Activated B cell treated with CpG ODN at 0.5 μM for 24 hours (primary cell): ENCODE results near the gene DOCK1. TPM values are rescaled to one million over a fixed set of nuclear protein-coding genes. Genes with fewer than 3 reads are reported as not detected.

Source experiments
- ATAC-seq: fragments of 200-7000 bp; cut with Tn5 transposase; one replicate; pipeline ENCODE4 v1.10.0; 2021; ENCODE audit warnings: low read depth, mild to moderate bottlenecking, moderate library complexity
- CTCF ChIA-PET: fragments of 350-600 bp; sonication (Branson Sonifier 250); formaldehyde crosslinking; loops from one replicate; lab custom pipeline; 2021; ENCODE audit warnings: antibody characterized with exemption; lab: Charles Lee
- POLR2A ChIA-PET: fragments of 350-600 bp; sonication (Branson Sonifier 250); formaldehyde crosslinking; loops from one replicate; lab custom pipeline; 2021; ENCODE audit warnings: antibody characterized with exemption; lab: Charles Lee
- DNase-seq: peaks from one replicate; pipeline ENCODE4 v3.0.0; 2022
- H3K27ac Mint-ChIP-seq: one replicate; pipeline ENCODE4 v1.8.0; 2020; ENCODE audit warnings: mixed read lengths
- H3K27me3 Mint-ChIP-seq: one replicate; pipeline ENCODE4 v1.8.0; 2021; ENCODE audit warnings: mixed read lengths
- H3K36me3 Mint-ChIP-seq: one replicate; pipeline ENCODE4 v1.8.0; 2021; ENCODE audit warnings: low read depth, mixed read lengths
- H3K4me1 Mint-ChIP-seq: one replicate; pipeline ENCODE4 v1.8.0; 2021; ENCODE audit warnings: mixed read lengths
- H3K4me3 Mint-ChIP-seq: one replicate; pipeline ENCODE4 v1.8.0; 2020; ENCODE audit warnings: mild to moderate bottlenecking, mixed read lengths
- H3K9me3 Mint-ChIP-seq: one replicate; pipeline ENCODE4 v1.8.0; 2020; ENCODE audit warnings: mixed read lengths
- CTCF ChIP-seq: fragments of 200-600 bp; IDR thresholded peaks from one replicate; pipeline ENCODE4 v1.8.0; 2022; ENCODE audit warnings: antibody characterized with exemption, mild to moderate bottlenecking
- intact Hi-C: fragments of 100-400 bp; cut with micrococcal nuclease; formaldehyde crosslinking; loops from one replicate; pipeline ENCODE4 v1.15.1; 2024
- total RNA-seq: library from RNA; stranded (reverse); gene quantifications from 2 replicates; pipeline ENCODE4 v1.2.3, GENCODE V29; 2022

DOCK1 gene
- total RNA-seq, 1 donor from 2014 or later: not detected

DNA sequence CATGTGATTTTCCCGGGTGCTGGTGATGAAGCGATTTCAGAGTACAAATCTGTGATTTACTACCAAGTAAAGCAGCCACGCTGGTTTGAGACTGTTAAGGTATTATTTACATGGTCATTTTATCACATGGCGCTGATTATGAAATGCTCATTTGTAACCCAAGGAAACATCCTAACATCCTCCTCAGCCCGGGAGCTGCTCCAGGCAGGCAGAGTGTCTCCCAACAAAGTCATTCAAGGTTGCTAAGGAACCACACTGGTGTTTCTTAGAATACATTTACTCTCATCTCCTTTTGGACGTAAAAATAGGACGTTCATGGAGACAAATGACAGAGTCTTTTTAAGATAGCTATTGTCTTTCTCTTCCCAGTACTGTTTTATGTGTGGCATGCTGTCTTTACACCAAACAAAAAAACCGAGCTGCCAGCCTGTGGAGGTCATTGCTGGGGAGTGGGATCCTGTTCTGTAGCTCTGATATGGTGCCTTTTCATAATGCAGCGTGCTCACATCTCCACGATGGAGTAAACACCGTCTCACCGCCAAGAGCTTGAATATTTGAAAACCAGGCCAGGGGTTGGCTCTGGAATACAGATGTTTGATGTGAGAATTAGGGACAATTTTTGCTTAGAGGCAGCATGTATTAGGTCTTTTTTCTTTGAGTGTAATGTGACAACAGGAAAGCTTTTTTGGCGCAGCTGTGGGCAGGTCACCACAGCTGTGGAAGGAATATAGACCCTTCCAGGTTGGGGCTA, 119.6 kb downstream of the DOCK1 start:
- no peaks in the 10 kb centered on the region for H3K27me3 Mint-ChIP-seq
- H3K4me1 Mint-ChIP-seq: no peaks in the 10 kb centered on the region
- DNase-seq: no peak
- POLR2A ChIA-PET: no interaction called here
- no peak overlapping the region for H3K27ac Mint-ChIP-seq
- intact Hi-C loops: no loop called here
- CTCF ChIA-PET: no interaction called here
- no peak overlapping the region for H3K4me3 Mint-ChIP-seq
- no peaks in the 10 kb centered on the region for H3K9me3 Mint-ChIP-seq
- ATAC-seq: no peak
- TF ChIP-seq CTCF: no peak
- no peaks in the 10 kb centered on the region for H3K36me3 Mint-ChIP-seq

DNA sequence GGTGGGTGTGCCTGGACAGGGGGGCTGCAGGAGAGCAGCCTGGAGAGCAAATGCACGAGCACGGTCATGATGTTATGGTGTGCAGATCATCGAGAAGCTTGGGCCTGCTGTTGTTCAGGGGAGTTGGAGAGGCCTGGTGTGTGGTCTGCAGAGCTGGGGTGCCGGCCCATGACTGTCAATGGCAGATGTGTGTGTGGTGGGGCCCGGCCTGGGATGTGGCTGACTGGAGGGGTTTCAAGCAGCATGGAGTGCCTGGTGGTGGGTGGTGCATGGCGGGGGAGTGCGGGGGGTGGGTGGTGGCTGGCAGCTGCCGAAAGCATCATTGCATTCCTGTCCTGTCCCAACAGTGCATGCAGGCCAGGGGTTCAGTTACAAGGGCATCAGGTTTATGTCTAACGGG, 122.6 kb downstream of the DOCK1 start:
- Mint-ChIP-seq H3K9me3 (no peaks in the 10 kb centered on the region), H3K4me3 (no peak overlapping the region), H3K4me1 (no peaks in the 10 kb centered on the region), H3K27me3 (no peaks in the 10 kb centered on the region), H3K27ac (no peak overlapping the region), H3K36me3 (no peaks in the 10 kb centered on the region)
- TF ChIP-seq CTCF: no peak
- POLR2A ChIA-PET: no interaction called here
- DNase-seq (no peak), ATAC-seq (no peak)
- CTCF ChIA-PET: no interaction called here
- intact Hi-C loops: no loop called here

DNA sequence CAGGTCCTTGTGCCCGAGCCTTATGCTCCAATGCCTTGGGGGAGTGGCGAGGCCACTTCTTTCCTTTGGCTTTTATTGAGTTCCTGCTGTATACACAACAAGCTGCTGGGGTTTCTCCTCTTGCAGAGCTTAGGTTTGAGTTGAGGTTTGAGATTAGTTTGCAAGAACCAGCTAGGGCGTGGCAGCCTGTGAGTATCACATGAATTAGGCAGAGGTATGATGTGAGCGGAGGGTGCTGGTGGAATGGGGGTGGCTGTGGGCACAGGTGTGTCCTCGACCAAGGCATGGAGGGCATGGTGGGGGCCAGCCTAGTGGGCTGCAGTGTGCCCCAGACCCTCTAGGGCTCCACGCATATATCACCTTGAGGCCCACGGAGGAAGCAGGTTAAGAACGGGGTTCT, 123.3 kb downstream of the DOCK1 start:
- intact Hi-C loops: no loop called here
- DNase-seq (no peak), ATAC-seq (no peak)
- CTCF ChIA-PET: no interaction called here
- Mint-ChIP-seq H3K4me3 (no peak overlapping the region), H3K27me3 (no peaks in the 10 kb centered on the region), H3K27ac (no peak overlapping the region), H3K9me3 (no peaks in the 10 kb centered on the region), H3K4me1 (no peaks in the 10 kb centered on the region), H3K36me3 (no peaks in the 10 kb centered on the region)
- POLR2A ChIA-PET: no interaction called here
- no peak for TF ChIP-seq CTCF

DNA sequence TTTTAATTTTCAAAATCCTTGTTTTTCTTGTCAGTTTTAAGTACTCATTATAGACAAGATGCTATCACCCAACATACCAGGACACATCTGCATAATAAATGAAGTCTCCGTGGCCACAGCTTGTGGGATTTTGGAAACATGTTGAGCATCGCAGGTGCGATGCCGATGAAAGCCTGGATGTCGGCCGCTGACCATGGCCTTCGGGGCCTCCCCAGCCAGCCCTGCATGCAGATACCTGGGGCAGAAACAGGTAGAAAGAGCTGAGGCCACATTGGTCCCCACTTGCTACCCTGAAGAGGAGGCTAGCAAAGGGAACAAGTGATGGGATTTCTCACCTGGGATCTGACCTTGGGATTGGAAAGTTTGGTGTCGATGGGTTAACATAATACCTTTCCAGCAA, 123.8 kb downstream of the DOCK1 start:
- CTCF ChIA-PET: no interaction called here

More for the DNA sequence above, 123.8 kb downstream of the DOCK1 start:
- intact Hi-C loops: no loop called here
- POLR2A ChIA-PET: no interaction called here
- H3K4me3 Mint-ChIP-seq: no peak overlapping the region
- no peaks in the 10 kb centered on the region for H3K27me3 Mint-ChIP-seq
- ATAC-seq (no peak), DNase-seq (no peak)
- H3K9me3 Mint-ChIP-seq: no peaks in the 10 kb centered on the region
- TF ChIP-seq CTCF: no peak
- H3K4me1 Mint-ChIP-seq: no peaks in the 10 kb centered on the region
- no peak overlapping the region for H3K27ac Mint-ChIP-seq
- H3K36me3 Mint-ChIP-seq: no peaks in the 10 kb centered on the region
